Mesenchymal stem cell (in vitro differentiated cells and primary cell): ENCODE data around the gene PCDHA3. TPM values are rescaled to one million over a fixed set of nuclear protein-coding genes. Genes with fewer than 3 reads are reported as not detected.

Experiments used
- DNase-seq: peaks from one replicate; pipeline ENCODE4 v3.0.0-alpha.2; 2013
- H2AFZ ChIP-seq: one replicate; pipeline ENCODE4 v1.6.1; 2013; ENCODE audit warnings: low read depth, mild to moderate bottlenecking, control low read depth, inconsistent platforms, low read length, moderate library complexity
- H2AK5ac ChIP-seq: 2 replicates; pipeline ENCODE4 v1.6.1; 2013; ENCODE audit warnings: low read length, moderate library complexity, mild to moderate bottlenecking, inconsistent platforms; ENCODE audit not compliant: severe bottlenecking
- H2BK120ac ChIP-seq: one replicate; pipeline ENCODE4 v1.6.1; 2013; ENCODE audit warnings: low read depth, mild to moderate bottlenecking, inconsistent platforms, low read length, moderate library complexity
- H2BK12ac ChIP-seq, 2 experiments: one replicate each; pipeline ENCODE4 v1.6.1; 2013; ENCODE audit warnings: inconsistent platforms in 2 of 2, low read length in 2 of 2, mild to moderate bottlenecking in 2 of 2, moderate library complexity in 2 of 2, control low read depth in 1 of 2
- H2BK15ac ChIP-seq: one replicate; pipeline ENCODE4 v1.6.1; 2013; ENCODE audit warnings: mild to moderate bottlenecking, low read depth, inconsistent platforms; ENCODE audit not compliant: poor library complexity, severe bottlenecking
- H2BK5ac ChIP-seq: 2 replicates; pipeline ENCODE4 v1.6.1; 2013; ENCODE audit warnings: low read depth, mild to moderate bottlenecking, low read length, control low read depth, inconsistent platforms; ENCODE audit not compliant: poor library complexity, severe bottlenecking
- H3K14ac ChIP-seq, 2 experiments: one replicate each; pipeline ENCODE4 v1.6.1; 2013; ENCODE audit warnings: inconsistent platforms in 2 of 2, low read length in 2 of 2, control low read depth in 1 of 2, mild to moderate bottlenecking in 1 of 2, moderate library complexity in 1 of 2
- H3K18ac ChIP-seq, 2 experiments: one replicate each; pipeline ENCODE4 v1.6.1; 2013; ENCODE audit warnings: inconsistent platforms in 2 of 2, low read length in 2 of 2, control low read depth in 1 of 2, low read depth in 1 of 2, mild to moderate bottlenecking in 1 of 2
- H3K23ac ChIP-seq, 2 experiments: one replicate each; pipeline ENCODE4 v1.6.1; 2013; ENCODE audit warnings: inconsistent platforms in 2 of 2, low read length in 2 of 2, mild to moderate bottlenecking in 2 of 2, moderate library complexity in 2 of 2, control low read depth in 1 of 2
- H3K27ac ChIP-seq: 2 replicates; pipeline ENCODE4 v1.5.1; 2013; ENCODE audit warnings: mild to moderate bottlenecking, moderate library complexity, low read length, control low read depth, inconsistent platforms; ENCODE audit not compliant: poor library complexity, severe bottlenecking
- H3K27me3 ChIP-seq, 2 experiments: 2 replicates each; pipeline versions ENCODE4 v1.6.1 to v1.7.0; 2013; ENCODE audit warnings: low read length in 2 of 2, mild to moderate bottlenecking in 2 of 2, moderate library complexity in 2 of 2, control low read depth in 1 of 2, inconsistent platforms in 1 of 2; ENCODE audit not compliant: control insufficient read depth in 1 of 2, insufficient read depth in 1 of 2
- H3K36me3 ChIP-seq, 2 experiments: 2 replicates each; pipeline versions ENCODE4 v1.6.1 to v1.7.0; 2013; ENCODE audit warnings: low read length in 2 of 2, control low read depth in 1 of 2, inconsistent platforms in 1 of 2, low read depth in 1 of 2, mild to moderate bottlenecking in 1 of 2; ENCODE audit not compliant: insufficient read depth in 2 of 2, control insufficient read depth in 1 of 2
- H3K4ac ChIP-seq, 2 experiments: one replicate each; pipeline ENCODE4 v1.6.1; 2013; ENCODE audit warnings: inconsistent platforms in 2 of 2, low read length in 2 of 2, mild to moderate bottlenecking in 2 of 2, moderate library complexity in 2 of 2, control low read depth in 1 of 2, low read depth in 1 of 2
- H3K4me1 ChIP-seq: 2 replicates; pipeline ENCODE4 v1.6.1; 2013; ENCODE audit warnings: low read depth, low read length, control low read depth; ENCODE audit not compliant: control insufficient read depth, insufficient read depth
- H3K4me2 ChIP-seq: 2 replicates; pipeline ENCODE4 v1.6.1; 2013; ENCODE audit warnings: low read length, mild to moderate bottlenecking, inconsistent platforms; ENCODE audit not compliant: poor library complexity, severe bottlenecking
- H3K4me3 ChIP-seq, 2 experiments: 2 replicates each; pipeline versions ENCODE4 v1.5.1 to v1.7.0; 2013; ENCODE audit warnings: low read length in 2 of 2, mild to moderate bottlenecking in 2 of 2, control low read depth in 1 of 2, low read depth in 1 of 2; ENCODE audit not compliant: insufficient read depth in 1 of 2
- H3K79me1 ChIP-seq: replicated peaks from 2 replicates; pipeline ENCODE4 v1.6.1; 2013; ENCODE audit warnings: mild to moderate bottlenecking, control low read depth, low read length, inconsistent platforms; ENCODE audit not compliant: poor library complexity, severe bottlenecking
- H3K9ac ChIP-seq: 2 replicates; pipeline ENCODE4 v1.7.0; 2013; ENCODE audit warnings: mild to moderate bottlenecking, low read length, moderate library complexity
- H3K9me3 ChIP-seq: 2 replicates; pipeline ENCODE4 v1.7.0; 2013; ENCODE audit warnings: mild to moderate bottlenecking, low read length; ENCODE audit not compliant: control insufficient read depth
- H4K8ac ChIP-seq: one replicate; pipeline ENCODE4 v1.6.1; 2013; ENCODE audit warnings: inconsistent platforms, mild to moderate bottlenecking, low read length, moderate library complexity
- H4K91ac ChIP-seq: one replicate; pipeline ENCODE4 v1.6.1; 2013; ENCODE audit warnings: mild to moderate bottlenecking, low read length, inconsistent platforms
- WGBS: methylation state at CpG from one replicate; pipeline ENCODE4 v1.1.7; 2013; ENCODE audit warnings: mixed read lengths; 5-methylcytosine and 5-hydroxymethylcytosine counted together
- polyA plus RNA-seq, 2 experiments: library from polyadenylated mRNA; stranded (reverse); fragments of 200-250 nt; gene quantifications; one replicate each; pipeline ENCODE4 v1.2.3, GENCODE V29; 2013

Gene PCDHA3
- polyA plus RNA-seq (2013, experiment 1 of 2), result 0.40 TPM
- polyA plus RNA-seq (2013, experiment 2 of 2), result 0.36 TPM

- peak within 1 kb of the TSS; percentile 26 for H3K9ac ChIP-seq
- H3K27me3 ChIP-seq, result no peaks in the 10 kb centered on the region
- no peak within 1 kb of the TSS for H2BK15ac ChIP-seq
- no peak within 1 kb of the TSS for H3K23ac ChIP-seq
- H4K8ac ChIP-seq, result no peak within 1 kb of the TSS
- H3K4me2 ChIP-seq, result no peak within 1 kb of the TSS
- no peak within 1 kb of the TSS for H2AFZ ChIP-seq
- H2AK5ac ChIP-seq, result no peak within 1 kb of the TSS
- no peak within 1 kb of the TSS for H2BK5ac ChIP-seq
- WGBS, result 83% methylated on average over 27 of the region's 29 CpGs
- peaks cover 5% of the 10 kb centered on the region for H3K4me1 ChIP-seq
- peak within 1 kb of the TSS; percentile 39 to 58 for H3K4me3 ChIP-seq
- DNase-seq, result no peak
- H3K79me1 ChIP-seq, result peaks cover 3% of the 10 kb centered on the region
- H3K27ac ChIP-seq, result no peak within 1 kb of the TSS
- H2BK12ac ChIP-seq, result no peak within 1 kb of the TSS
- H3K9me3 ChIP-seq, result peaks cover 67% of the 10 kb centered on the region
- no peak within 1 kb of the TSS for H4K91ac ChIP-seq
- H2BK120ac ChIP-seq, result no peak within 1 kb of the TSS
- peaks cover 0 to 15% of the 10 kb centered on the region in 2 experiments for H3K36me3 ChIP-seq
- H3K14ac ChIP-seq, result no peak within 1 kb of the TSS
- no peak within 1 kb of the TSS for H3K4ac ChIP-seq
- H3K18ac ChIP-seq, result no peak within 1 kb of the TSS
Observed at GRCh38 chr5:140800816-140801493, at the start of gene PCDHA3. Gene PCDHA3 (plus strand): TSS chr5:140801057.

GRCh38 chr5:140753561-140753960 lies 47.3 kb upstream of the PCDHA3 start:
- H2BK120ac ChIP-seq, result no peak overlapping the region
- H4K91ac ChIP-seq, result no peak overlapping the region
- H3K4me2 ChIP-seq, result no peak overlapping the region
- no peak overlapping the region for H2BK12ac ChIP-seq
- no peaks in the 10 kb centered on the region for H3K79me1 ChIP-seq
- H4K8ac ChIP-seq, result no peak overlapping the region
- WGBS, result 67% methylated on average over 5 of the region's 5 CpGs
- H3K4me3 ChIP-seq, result no peak overlapping the region
- no peak overlapping the region for H3K14ac ChIP-seq
- H3K18ac ChIP-seq, result no peak overlapping the region
- H3K9me3 ChIP-seq, result peaks cover 89% of the 10 kb centered on the region
- no peaks in the 10 kb centered on the region for H3K4me1 ChIP-seq
- no peak for DNase-seq
- no peak overlapping the region for H3K4ac ChIP-seq
- no peak overlapping the region for H2BK5ac ChIP-seq
- no peak overlapping the region for H3K9ac ChIP-seq
- H3K36me3 ChIP-seq, result no peaks in the 10 kb centered on the region
- no peak overlapping the region for H2BK15ac ChIP-seq
- no peak overlapping the region for H3K23ac ChIP-seq
- H2AK5ac ChIP-seq, result no peak overlapping the region
- H3K27me3 ChIP-seq, result no peaks in the 10 kb centered on the region
- H2AFZ ChIP-seq, result no peak overlapping the region
- no peak overlapping the region for H3K27ac ChIP-seq

- WGBS, result no CpG with 5 or more reads among the region's 2 CpGs
- H2BK5ac ChIP-seq, result no peak overlapping the region
- no peaks in the 10 kb centered on the region for H3K4me1 ChIP-seq
- H4K8ac ChIP-seq, result no peak overlapping the region
- H3K14ac ChIP-seq, result no peak overlapping the region
- H3K18ac ChIP-seq, result no peak overlapping the region
- H3K79me1 ChIP-seq, result no peaks in the 10 kb centered on the region
- H3K4me2 ChIP-seq, result no peak overlapping the region
- H2AK5ac ChIP-seq, result no peak overlapping the region
- no peak overlapping the region for H3K27ac ChIP-seq
- no peak overlapping the region for H4K91ac ChIP-seq
- H2BK12ac ChIP-seq, result no peak overlapping the region
- no peaks in the 10 kb centered on the region for H3K27me3 ChIP-seq
- no peak overlapping the region for H3K4ac ChIP-seq
- no peaks in the 10 kb centered on the region for H3K36me3 ChIP-seq
- H3K4me3 ChIP-seq, result no peak overlapping the region
- peaks cover 90% of the 10 kb centered on the region for H3K9me3 ChIP-seq
- H3K9ac ChIP-seq, result no peak overlapping the region
- H2BK120ac ChIP-seq, result no peak overlapping the region
- no peak overlapping the region for H2AFZ ChIP-seq
- DNase-seq, result peak; percentile 5
- H3K23ac ChIP-seq, result no peak overlapping the region
- H2BK15ac ChIP-seq, result no peak overlapping the region
Observed at GRCh38 chr5:140764177-140764973, 36.5 kb upstream of the PCDHA3 start.

- Histone ChIP-seq H3K9ac (no peak overlapping the region), H4K91ac (no peak overlapping the region), H3K18ac (no peak overlapping the region), H3K4ac (no peak overlapping the region), H3K9me3 (peaks cover 96% of the 10 kb centered on the region), H2BK120ac (no peak overlapping the region), H3K27me3 (no peaks in the 10 kb centered on the region), H2BK12ac (no peak overlapping the region), H3K36me3 (no peaks in the 10 kb centered on the region), H3K14ac (no peak overlapping the region), H2BK15ac (no peak overlapping the region), H3K4me1 (no peaks in the 10 kb centered on the region), H3K23ac (no peak overlapping the region), H4K8ac (no peak overlapping the region), H2AFZ (no peak overlapping the region), H3K4me3 (no peak overlapping the region), H3K27ac (no peak overlapping the region), H2AK5ac (no peak overlapping the region), H2BK5ac (no peak overlapping the region), H3K4me2 (no peak overlapping the region), H3K79me1 (no peaks in the 10 kb centered on the region)
- DNase-seq, result no peak
- 90% methylated on average over 2 of the region's 4 CpGs for WGBS
Observed at GRCh38 chr5:140767444-140767843, 33.4 kb upstream of the PCDHA3 start.
